GM18867 (cell line): Measurements from ENCODE around the gene PKHD1.
"Not testable (repeated sequence)": the region's sequence is repeated elsewhere in the genome, so short reads cannot be mapped to it uniquely, and the experiment has no call there.

Source experiments
- ATAC-seq: cut with Tn5 transposase; IDR thresholded peaks from one replicate; pipeline ENCODE4 v1.9.1; 2021; ENCODE audit warnings: mild to moderate bottlenecking, moderate library complexity; ENCODE audit not compliant: unreplicated experiment

The PKHD1 gene

DNA sequence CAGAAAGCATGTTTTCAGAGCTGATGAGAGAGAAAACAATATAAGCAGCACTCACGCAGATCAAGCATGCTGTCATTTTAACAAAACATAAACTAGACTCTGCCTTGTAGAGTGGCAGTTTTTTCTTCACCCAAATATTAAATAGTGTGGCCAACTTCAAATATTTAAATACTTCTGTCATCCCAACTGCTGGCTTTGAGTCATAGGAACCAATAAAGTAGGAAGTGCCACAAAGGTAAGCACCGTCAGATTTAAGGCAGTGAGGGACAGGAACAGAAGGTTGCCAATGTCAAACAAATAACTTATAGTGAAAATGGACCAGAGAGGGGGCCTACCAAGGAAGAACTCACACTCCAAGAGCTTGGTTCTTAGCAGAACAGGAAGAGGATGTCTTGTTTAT, 222.2 kb downstream of the PKHD1 start:
- no peak for ATAC-seq

DNA sequence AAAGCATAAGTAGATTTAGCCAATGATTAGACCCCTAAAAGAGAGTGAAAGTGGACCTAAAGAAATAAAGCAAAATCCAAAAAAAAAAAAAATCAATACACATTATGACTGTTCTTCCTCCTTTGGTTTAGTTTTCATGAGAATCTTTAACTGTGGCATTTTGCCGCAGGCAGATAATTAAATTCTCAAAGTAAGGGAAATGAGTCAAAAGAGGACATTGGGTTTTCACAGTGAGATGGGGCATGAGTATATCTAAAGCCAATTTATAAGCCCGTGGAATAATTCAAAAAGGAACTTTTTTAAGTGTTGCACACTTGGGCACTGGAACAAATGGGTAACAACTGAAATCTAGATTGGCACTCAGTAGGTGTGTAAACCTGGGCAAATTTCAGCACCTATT, 230.3 kb downstream of the PKHD1 start:
- ATAC-seq = no peak

DNA sequence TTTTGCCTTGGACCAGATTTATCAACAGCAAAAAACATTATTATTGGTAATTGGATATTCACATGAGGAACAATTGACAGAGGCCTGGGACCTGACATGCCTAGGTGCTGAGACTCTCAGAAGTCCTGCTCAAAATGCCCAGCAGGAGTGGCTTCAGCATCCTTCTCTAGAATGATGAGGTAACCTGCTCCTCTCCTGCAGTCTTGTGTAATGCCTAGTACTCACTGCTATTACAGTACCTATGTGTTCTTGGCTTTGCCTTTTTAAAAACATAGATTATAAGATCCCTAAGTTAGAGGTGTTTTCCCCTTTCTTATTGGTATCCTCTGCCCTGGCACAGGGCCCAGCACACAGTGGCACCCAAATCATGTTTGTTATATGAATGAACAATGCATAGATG, 230.9 kb downstream of the PKHD1 start:
- ATAC-seq = no peak

DNA sequence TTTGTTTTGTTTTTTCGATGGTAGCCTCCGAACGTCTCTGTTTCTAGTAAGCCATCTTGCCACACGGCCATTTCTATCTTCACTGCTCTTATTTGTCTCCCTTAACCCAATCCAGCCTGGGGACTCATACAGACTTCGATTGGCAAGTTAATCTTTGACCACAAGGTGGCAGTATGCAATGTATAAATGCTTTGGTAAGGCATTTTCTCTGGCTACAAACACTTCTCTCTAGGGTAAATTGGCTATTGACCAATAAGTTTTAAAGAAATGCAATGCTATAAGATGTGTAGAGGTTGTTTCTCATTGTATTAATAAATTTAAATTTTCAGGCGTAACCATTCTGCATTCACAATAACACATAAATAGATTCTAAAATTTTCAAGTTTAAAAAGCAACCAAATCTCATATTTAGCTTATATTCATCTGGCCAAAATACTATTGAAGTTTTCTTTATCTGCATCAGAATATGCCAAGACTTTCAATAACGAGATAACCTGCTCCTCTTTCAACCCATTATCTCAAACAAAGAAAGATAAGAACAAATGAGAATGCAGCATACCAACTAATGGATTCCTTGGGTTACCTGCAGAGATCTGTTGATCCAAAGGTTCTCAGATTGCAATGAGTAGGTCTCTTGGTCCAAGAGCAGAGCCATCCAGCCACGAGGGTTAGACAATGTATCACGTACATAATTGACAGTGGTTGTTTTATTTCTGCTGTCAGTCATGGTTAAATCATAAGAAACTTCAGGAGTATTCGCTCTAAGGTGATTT, 231.9 kb downstream of the PKHD1 start:
- ATAC-seq = peak; percentile 87

DNA sequence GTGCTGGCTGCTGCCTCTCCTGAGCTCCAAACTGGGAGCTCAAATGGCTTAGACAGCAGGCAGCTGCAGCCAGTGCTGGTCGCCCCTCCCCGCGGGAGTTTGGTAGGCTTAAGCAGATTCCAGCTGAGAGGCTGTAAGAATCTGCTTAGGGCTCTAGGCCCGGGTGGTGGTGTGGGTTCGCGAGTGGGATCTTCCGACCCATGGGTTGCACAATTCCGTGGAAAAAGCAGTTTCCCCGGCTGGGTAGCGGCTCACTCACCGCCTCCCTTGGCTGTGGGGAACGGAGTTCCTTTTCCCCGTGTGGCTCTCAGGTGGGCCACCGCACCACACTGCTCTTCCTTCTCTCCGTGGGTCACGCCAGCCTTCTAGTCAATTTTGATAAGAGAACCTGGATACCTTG, 232.5 kb downstream of the PKHD1 start:
- peak; percentile 10 for ATAC-seq

DNA sequence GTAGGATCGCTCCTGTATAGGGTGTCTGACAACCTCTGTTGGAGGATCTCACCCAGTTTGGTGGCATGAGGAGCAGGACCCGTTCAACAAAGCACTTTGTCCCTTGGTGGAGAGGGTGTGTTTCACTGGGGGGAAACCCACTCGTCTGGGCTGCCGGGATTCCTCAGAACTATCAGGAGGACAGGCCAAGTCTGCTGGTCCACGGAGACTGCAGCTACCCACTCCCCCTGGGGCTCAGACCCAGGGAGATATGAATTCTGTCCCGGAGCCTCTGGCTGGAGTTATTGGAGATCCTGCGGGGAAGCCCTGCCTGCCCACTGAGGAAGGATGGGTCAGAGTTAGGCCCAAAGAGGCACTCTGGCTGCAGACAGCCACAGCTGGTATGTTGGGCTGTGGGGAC, 233.1 kb downstream of the PKHD1 start:
- no peak for ATAC-seq

DNA sequence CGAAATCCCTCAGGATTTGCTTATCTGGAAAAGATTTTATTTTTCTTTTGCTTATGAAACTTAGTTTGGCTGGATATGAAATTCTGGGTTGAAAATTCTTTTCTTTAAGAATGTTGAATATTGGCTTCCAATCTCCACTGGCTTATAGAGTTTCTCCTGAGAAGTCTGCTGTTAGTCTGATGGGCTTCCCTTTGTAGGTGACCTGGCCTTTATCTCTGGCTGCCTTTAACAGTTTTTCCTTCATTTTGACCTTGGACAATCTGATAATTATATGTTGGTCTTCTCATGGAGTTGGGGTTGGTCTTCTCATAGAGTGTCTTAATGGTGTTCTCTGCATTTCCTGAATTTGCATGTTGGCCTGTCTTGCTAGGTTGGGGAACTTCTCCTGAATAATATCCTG, 234.3 kb downstream of the PKHD1 start:
- not testable (repeated sequence) for ATAC-seq

DNA sequence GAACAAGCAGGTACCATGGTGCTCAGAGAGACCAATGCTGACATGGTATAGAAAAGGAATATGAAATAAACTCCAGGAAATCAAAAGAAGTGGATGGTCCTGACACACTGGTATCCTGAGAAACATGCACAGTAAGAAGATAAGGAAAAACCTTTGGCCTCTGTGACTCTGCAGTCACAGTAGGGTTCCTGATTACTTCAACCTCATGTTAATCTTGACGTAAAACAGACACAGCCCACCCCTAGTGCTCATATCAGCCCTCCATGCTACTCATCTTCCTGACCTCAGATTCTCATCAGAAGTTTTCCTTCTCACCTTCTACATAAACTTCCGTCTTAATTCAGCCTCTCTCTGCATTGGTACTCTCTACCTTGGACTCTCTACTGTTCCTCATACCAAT, 240.9 kb downstream of the PKHD1 start:
- no peak for ATAC-seq

DNA sequence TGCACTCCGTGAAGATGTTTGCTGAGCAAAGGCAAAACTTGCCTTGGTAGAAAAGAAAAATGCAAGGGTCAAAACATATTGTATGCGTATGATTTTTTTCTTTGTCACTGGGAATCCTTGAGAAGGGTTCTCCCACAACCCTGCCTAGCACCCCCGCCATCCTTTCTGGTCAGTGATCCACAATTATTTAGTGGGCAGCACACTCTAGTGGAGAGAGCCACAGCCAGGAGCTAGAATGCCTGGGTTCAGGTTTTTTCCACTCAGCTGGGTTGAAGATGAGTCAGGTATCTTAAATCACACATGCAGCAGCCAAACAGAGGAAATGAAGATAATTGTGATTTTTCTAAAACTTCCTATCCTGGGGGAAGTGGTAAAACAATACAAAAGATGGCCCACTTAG, 243.1 kb downstream of the PKHD1 start:
- ATAC-seq = no peak

DNA sequence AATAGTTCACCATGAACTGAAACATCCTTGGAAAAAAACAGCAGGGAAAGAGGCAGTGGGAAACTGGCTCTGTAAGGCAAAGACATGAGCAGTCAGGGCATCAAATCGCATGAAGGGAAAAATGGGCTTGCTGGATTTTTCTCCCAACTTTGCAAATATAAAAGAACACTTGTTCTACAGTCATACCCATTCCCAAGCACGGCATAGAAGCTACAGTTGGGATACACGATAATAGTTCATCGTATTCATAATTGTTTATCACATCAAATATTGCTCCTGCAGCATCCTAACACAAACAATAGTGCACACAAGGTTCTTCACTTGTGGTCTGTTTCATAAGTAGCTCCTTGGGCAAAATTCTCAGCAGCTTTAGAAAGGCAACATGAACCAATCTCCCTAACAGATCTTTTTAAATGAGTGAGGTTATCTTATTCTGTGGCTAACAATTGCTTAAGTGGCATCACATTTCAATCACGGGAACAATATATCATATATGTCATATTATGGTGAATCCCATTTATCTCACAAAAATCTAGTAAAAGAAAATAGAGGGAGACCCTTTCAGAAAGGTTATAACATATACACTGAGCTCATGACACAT, 243.9 kb downstream of the PKHD1 start:
- ATAC-seq = no peak

DNA sequence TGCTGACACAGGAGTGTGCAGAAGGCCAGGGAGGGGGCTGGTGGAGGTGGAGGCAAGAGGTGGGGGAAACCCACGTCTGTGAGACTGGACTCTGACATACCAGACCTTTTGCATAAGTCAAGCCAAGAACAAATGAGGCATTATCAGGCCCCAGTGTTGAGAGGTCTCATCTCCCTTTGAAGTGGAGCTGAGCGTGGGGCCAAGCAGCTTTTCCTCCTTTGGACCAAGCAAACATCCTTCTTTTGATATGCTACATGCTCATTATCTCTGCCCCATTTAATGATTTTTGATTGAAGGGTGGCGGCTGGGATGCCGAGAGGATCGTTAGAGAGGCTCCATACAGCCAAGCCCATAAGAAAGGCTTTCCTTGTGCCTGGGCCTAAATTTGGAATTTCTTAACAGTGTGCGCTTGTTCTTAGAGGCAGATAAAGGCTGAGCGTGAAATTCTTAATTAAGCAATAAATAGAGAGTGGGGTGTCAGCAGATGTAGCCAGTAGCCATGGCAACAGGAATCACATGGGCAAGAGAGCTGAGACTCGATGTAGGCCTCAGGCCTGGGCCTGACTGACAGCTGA, 244.5 kb downstream of the PKHD1 start:
- no peak for ATAC-seq

DNA sequence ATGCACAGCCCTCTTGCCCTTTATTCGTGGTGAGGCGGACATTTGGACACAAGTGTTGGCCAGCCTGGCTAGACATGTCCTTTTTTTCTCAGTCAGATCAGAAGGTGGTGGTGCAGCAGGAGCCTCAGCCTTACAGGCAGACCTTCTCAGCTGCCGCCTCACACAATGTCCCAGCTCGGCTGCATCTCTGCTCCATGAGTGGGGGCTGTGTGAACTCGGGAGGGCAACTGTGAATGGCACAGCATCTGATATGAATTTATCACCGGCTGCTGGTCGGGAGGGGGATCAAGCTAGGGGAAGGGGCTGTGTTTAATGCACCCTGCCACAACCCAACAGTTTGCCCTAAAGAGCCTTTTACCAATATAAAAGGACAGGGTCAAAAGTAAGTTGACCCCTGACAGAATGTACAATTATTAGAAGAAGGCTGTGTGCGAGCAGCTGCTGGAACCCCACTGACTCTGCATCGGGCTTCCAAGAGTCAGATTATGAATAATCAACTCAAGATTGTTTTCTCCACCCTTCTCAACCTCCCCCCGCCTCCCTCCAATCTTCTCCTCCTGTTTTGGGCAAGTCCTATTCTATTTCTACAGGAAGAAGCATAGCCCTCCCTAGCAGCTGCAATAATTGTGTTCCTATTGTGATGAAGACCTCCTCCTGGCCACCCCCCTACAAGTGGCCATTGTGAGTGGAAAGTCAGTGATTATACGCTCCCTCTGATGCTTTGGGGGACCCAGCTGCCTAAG, 245.2 kb downstream of the PKHD1 start:
- ATAC-seq = no peak

DNA sequence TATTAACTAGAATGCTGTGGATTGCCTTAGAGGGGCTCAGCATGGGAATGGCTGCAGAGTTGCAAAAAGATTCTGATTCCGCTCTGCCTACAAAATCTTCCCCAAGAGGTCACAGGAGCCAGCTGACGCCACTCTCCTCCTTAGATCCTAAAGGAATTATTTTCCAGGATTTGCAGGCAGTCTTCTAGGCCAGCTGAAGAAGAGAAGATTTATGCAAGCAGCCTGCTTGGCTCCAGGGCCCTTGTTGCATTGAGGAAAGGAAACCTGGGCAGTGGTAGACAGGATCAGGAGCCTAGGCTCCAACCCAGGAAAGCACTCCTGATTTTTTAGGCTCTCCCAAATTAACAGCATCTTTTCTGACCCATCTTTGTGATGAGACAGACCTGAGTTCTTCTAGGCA, 245.8 kb downstream of the PKHD1 start:
- no peak for ATAC-seq

DNA sequence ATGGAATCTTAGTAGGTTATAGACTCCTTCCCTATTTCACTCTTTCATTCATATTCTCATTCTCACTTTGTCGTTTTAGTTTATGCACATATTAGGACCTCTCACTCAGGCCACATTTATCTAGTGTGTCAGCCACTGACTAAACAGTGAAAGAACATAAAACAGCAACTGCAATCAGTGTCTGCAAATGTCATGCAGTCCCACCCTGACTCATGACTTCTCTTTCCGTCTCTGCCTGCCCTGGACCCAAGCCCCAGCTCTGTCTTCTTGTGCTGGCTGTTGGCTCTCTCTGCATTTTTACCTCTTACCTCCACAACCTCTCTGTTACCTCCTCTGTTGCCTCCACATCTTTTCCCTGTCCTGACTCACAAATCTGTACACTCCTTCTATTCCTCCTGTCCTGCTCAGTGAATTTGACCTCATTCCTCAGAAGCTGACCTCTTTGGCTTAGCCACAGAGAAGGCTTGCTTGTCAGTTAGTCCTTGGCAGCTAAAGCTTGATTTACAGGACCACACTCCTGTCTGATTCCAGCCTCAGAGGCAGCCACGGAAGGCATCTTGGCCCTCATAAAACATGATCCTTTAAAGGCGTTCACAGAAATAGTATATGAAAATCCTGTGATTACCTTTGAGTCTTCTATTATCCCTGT, 247.6 kb downstream of the PKHD1 start:
- no peak for ATAC-seq

DNA sequence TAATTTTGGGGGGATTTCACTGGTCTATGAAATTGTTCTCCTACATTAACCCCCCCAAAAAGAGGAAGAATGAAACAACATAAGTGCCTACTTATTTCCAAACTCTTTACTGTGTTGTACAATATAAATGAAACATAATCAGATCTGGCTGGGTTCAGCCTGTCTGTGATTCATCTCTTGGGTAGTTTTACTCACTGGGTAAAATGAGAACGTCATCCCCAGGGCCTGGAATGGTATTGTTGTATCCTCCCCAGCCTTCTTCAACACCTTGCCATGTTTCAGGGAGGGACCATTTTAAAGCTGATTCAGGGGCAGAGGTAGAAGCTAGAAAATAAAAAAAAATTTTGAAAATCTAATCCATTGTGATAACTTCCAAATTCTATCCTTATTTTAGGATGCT, 256.7 kb downstream of the PKHD1 start:
- no peak for ATAC-seq

DNA sequence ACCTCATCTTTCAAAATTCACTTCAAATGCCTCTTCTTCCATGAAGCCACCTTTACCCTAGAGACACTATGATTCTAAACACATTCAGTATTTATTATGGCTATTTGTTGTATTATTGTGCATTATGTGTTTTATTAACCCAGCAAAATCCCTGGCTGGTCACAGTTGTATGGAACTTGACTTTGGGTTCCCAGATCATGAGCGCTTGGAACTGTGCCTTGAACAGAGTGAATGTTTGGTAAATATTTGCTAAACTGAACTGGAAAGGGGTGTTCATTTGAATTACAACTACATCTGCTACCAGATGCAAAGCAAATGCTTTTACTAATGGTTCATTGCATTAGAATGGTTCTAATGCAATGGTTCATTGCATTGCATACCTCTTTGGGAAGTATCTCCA, 259.8 kb downstream of the PKHD1 start:
- no peak for ATAC-seq

DNA sequence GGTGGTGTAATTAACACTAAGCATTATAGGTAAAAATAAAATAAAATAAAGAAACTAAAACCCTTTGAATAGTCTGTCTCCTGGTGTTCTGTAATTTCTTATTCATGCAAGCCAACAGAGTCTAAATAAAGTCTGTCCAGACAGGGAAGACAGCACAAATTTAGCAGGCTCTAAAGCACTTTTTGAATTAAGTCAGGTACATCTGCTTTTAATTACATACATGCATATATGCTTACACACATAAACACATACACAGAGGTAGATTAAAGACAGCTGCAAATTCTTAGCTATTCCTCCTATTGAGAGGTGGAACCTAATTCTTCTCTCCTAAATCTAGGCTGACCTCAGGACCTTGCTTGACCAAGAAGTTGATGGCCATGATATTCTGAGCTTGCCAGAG, 262.5 kb downstream of the PKHD1 start:
- ATAC-seq = no peak

DNA sequence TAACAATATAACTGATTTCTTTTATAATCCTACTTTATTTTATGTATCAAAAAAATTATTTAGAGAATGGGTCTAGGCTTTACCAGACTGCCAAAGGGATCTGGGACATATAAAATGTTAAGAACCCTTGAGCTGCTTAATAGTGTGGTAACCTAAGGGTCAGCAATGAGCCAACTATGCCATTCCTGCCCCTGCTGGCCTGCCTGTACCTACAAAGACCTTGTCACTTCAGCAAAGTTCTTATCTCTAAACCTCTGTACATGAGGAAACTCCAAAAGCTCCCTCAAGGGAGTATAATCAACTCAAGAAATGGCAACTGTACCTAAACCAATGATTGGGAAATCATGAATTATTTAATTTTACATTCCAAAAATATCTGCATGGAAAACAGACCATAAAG, 266.9 kb downstream of the PKHD1 start:
- ATAC-seq = no peak

DNA sequence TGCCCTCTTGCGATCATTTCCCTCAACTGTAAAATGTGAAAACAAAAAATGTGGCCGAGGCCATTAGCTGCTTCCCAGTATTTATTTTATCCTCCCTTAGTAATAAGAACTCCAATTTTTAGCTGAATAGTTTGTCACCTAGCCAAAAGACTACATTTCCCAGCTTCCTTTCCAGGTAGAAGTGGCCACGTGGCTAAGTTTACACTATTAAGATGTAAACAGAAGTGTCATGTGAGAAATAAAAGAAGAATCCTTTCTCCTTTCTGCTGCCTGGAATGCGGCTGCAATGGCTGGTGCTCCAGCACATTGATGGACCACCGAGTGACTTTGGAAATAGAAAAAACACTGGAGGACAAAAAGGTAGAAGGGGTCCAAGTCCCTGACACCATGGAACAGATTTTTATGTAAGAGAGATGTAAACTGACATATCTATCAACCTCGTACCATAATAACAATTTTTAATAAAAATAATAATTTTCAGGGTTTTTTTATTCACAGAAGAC, 268.8 kb downstream of the PKHD1 start:
- ATAC-seq = no peak

DNA sequence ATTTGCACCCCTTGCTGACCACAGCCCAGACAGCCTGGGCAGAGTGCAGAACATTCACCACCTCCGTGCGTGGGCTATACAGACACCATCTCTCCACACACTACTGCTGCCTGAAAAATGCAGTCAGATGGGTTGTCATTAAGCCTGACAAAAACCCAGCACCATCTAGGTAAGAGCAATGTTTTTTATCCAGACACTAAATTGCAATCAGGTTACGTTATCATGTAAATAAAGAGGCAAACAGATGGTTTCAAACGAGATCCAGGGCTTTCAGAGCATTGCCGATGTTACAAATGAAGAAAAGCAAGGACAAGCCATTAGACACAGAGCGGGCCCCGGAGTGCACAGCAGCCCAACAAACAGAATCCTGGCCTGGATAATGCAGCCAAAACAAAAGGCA, 269.6 kb downstream of the PKHD1 start:
- no peak for ATAC-seq

DNA sequence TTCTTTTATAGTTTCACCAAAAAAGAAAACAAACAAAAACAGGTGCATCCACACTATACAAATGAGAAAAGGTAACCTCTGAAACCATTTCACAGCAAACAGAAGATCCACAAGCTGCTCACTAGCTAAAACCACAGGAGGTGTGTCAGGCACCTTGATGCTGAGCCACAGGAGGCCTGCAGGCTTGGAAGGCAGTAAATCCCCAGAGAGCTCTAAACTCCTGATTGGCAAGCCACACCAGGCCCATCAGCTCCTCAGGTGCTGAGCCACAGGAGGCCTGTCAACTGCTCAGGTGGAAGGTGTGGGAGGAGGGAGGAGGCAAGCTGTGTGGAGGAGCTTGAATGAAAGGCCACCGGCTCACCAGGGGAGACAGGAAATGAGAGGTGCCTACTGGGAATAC, 273.0 kb downstream of the PKHD1 start:
- peak; percentile 68 for ATAC-seq
